Measurements from ENCODE around the gene CPXM1. TPM values are rescaled to one million over a fixed set of nuclear protein-coding genes. Genes with fewer than 3 reads are reported as not detected.

The CPXM1 gene
- total RNA-seq, 1 experiment from 2014 or later: not detected

DNA sequence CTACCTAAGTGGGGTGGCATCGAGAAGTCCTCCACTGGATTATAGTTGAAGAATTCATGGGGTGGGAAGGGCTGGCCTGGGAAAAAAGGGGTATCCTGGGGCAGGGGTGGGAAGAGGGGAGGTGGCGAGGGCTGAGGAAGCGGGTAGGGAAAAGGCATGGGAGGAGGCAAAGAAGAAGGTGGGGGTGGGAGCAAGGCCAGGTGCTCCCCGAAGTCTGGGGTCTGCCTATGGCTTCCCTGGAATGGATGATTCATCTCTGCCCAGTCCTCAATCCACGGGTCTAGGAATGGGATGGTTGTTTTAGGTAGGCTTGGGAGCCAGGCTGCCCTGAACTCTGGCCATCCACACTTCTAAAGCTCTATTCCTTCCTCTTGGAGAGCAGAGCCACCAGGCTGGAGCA, 35.6 kb upstream of the CPXM1 start:
- Histone ChIP-seq H3K4me3 (ENCODE audit: low read depth, low read length) (no peak overlapping the region), H3K27me3 (replicated peaks; ENCODE audit: control insufficient read depth, insufficient read depth, low read length) (no peaks in the 10 kb centered on the region), H3K4me1 (peaks cover 8% of the 10 kb centered on the region; the same call in 1 of the 2 replicates), H3K36me3 (ENCODE audit: control insufficient read depth, insufficient read depth, low read length) (peaks cover 4% of the 10 kb centered on the region), H3K9me3 (no peaks in the 10 kb centered on the region)
- Mint-ChIP-seq H3K36me3 (ENCODE audit: insufficient read depth, unreplicated experiment) (peaks cover 24% of the 10 kb centered on the region), H3K9me3 (ENCODE audit: unreplicated experiment) (no peaks in the 10 kb centered on the region), H3K4me3 (ENCODE audit: unreplicated experiment) (no peak overlapping the region), H3K4me1 (ENCODE audit: low read depth, unreplicated experiment) (peaks cover 7% of the 10 kb centered on the region), H3K27ac (ENCODE audit: unreplicated experiment) (no peak overlapping the region), H3K27me3 (ENCODE audit: insufficient read depth, unreplicated experiment) (no peaks in the 10 kb centered on the region)
- intact Hi-C loops (cut with micrococcal nuclease; ENCODE audit: unreplicated experiment): no loop called here
- TF ChIP-seq, protein P1, sequence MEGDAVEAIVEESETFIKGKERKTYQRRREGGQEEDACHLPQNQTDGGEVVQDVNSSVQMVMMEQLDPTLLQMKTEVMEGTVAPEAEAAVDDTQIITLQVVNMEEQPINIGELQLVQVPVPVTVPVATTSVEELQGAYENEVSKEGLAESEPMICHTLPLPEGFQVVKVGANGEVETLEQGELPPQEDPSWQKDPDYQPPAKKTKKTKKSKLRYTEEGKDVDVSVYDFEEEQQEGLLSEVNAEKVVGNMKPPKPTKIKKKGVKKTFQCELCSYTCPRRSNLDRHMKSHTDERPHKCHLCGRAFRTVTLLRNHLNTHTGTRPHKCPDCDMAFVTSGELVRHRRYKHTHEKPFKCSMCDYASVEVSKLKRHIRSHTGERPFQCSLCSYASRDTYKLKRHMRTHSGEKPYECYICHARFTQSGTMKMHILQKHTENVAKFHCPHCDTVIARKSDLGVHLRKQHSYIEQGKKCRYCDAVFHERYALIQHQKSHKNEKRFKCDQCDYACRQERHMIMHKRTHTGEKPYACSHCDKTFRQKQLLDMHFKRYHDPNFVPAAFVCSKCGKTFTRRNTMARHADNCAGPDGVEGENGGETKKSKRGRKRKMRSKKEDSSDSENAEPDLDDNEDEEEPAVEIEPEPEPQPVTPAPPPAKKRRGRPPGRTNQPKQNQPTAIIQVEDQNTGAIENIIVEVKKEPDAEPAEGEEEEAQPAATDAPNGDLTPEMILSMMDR (IDR thresholded peaks at IDR 0.05; ENCODE audit: insufficient read depth in 1 of 2, low read depth in 1 of 2, low read length in 1 of 2, severe bottlenecking in 1 of 2, unreplicated experiment in 1 of 2): no peak
- BruUV-seq (replicated peaks): TSS peak; percentile 4
- POLR2A ChIA-PET: no interaction called here
- CTCF ChIA-PET: no interaction called here
- DNase-seq: no peak

DNA sequence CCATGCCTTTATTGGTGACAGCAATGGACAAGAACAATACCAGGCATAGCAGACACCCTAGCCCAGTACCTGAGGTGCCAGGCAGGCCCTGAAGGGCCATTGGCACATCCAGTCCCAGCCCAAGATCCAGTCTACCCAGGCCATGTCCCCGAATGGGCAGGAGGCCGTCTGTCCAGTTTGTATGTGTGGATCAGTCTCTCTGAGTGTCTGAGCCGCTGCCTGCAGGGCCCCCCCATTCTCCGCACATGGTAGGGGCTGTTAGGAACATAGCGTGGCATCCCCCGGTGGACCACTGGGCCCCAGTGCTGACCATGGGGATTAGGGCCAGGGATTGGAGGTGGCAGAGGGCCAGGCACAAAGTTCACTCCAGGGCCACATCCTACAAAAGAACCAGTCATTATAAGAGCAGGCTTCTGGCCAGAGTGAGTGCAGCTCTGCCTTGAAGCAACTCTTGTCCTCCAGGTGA, 34.9 kb upstream of the CPXM1 start:
- H3K4me3 ChIP-seq (ENCODE audit: low read depth, low read length): no peak overlapping the region
- intact Hi-C loops (cut with micrococcal nuclease; ENCODE audit: unreplicated experiment): no loop called here
- ChIA-PET CTCF (no interaction called here), POLR2A (no interaction called here)
- Mint-ChIP-seq H3K4me1 (ENCODE audit: low read depth, unreplicated experiment) (peaks cover 7% of the 10 kb centered on the region), H3K27ac (ENCODE audit: unreplicated experiment) (no peak overlapping the region), H3K36me3 (ENCODE audit: insufficient read depth, unreplicated experiment) (peaks cover 21% of the 10 kb centered on the region), H3K4me3 (ENCODE audit: unreplicated experiment) (no peak overlapping the region), H3K9me3 (ENCODE audit: unreplicated experiment) (no peaks in the 10 kb centered on the region), H3K27me3 (ENCODE audit: insufficient read depth, unreplicated experiment) (no peaks in the 10 kb centered on the region)
- H3K36me3 ChIP-seq (ENCODE audit: control insufficient read depth, insufficient read depth, low read length): peaks cover 4% of the 10 kb centered on the region
- BruUV-seq (replicated peaks): no TSS peak
- no peak for DNase-seq
- TF ChIP-seq, protein P1 (IDR thresholded peaks at IDR 0.05; ENCODE audit: insufficient read depth in 1 of 2, low read depth in 1 of 2, low read length in 1 of 2, severe bottlenecking in 1 of 2, unreplicated experiment in 1 of 2): no peak
- peaks cover 8% of the 10 kb centered on the region; the same call in 1 of the 2 replicates for H3K4me1 ChIP-seq
- H3K9me3 ChIP-seq: no peaks in the 10 kb centered on the region
- no peaks in the 10 kb centered on the region for H3K27me3 ChIP-seq (replicated peaks; ENCODE audit: control insufficient read depth, insufficient read depth, low read length)

DNA sequence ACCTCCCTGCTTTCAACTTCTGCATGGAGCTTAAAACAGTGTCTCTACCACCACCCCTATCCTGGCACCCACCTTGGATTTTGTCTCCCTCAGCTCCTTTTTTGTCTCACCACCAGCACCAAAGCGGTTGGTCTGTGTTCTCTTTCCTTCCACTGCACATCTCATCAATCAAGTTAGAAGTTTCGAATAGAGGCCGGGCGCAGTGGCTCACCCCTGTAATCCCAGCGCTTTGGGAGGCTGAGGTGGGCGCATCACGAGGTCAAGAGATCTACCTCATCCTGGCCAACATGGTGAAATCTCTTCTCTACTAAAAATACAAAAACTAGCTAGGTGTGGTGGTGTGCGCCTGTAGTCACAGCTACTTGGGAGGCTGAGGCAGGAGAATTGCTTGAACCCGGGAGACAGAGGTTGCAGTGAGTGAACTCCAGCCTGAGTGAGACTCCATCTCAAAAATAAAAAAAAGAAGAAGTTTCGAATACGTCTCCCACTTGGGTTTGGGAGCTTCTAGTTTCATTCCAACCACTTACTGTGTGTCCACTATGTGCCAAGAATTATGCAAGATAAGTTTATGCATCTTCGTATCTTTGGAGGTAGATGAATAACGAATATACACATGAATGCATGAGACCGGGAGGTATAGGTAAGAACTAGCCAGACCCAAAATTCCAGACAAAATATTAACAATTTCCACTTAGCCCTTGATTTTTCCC, 34.1 kb upstream of the CPXM1 start:
- peaks cover 4% of the 10 kb centered on the region for H3K36me3 ChIP-seq (ENCODE audit: control insufficient read depth, insufficient read depth, low read length)
- H3K4me3 ChIP-seq (ENCODE audit: low read depth, low read length): no peak overlapping the region
- CTCF ChIA-PET: no interaction called here
- no peaks in the 10 kb centered on the region for H3K27me3 ChIP-seq (replicated peaks; ENCODE audit: control insufficient read depth, insufficient read depth, low read length)
- DNase-seq: no peak
- no peaks in the 10 kb centered on the region for H3K9me3 Mint-ChIP-seq (ENCODE audit: unreplicated experiment)
- peaks cover 4% of the 10 kb centered on the region; the same call in 1 of the 2 replicates for H3K4me1 ChIP-seq
- peaks cover 5% of the 10 kb centered on the region for H3K4me1 Mint-ChIP-seq (ENCODE audit: low read depth, unreplicated experiment)
- BruUV-seq (replicated peaks): no TSS peak
- no peak overlapping the region for H3K4me3 Mint-ChIP-seq (ENCODE audit: unreplicated experiment)
- intact Hi-C loops (cut with micrococcal nuclease; ENCODE audit: unreplicated experiment): no loop called here
- TF ChIP-seq, protein P1 (IDR thresholded peaks at IDR 0.05; ENCODE audit: insufficient read depth in 1 of 2, low read depth in 1 of 2, low read length in 1 of 2, severe bottlenecking in 1 of 2, unreplicated experiment in 1 of 2): no peak
- H3K36me3 Mint-ChIP-seq (ENCODE audit: insufficient read depth, unreplicated experiment): peaks cover 13% of the 10 kb centered on the region
- no peaks in the 10 kb centered on the region for H3K9me3 ChIP-seq
- no peaks in the 10 kb centered on the region for H3K27me3 Mint-ChIP-seq (ENCODE audit: insufficient read depth, unreplicated experiment)
- no peak overlapping the region for H3K27ac Mint-ChIP-seq (ENCODE audit: unreplicated experiment)
- POLR2A ChIA-PET: interaction anchor here (0.5 to 0.6 kb wide), 3 partner anchors 38 to 299 kb away, joined by 3 to 4 read pairs (median 3); no protein-coding TSS in a partner anchor

All from Caco-2 (cell line).